Adrenal gland (tissue), 12 donors: ENCODE measurements around the gene RELA. TPM values are rescaled to one million over a fixed set of nuclear protein-coding genes. Genes with fewer than 3 reads are reported as not detected.

Experiments
- DNase-seq, 7 donors: peaks; one replicate each; pipeline ENCODE4 v3.0.0-alpha.2; 2019 to 2020
- H3K27ac ChIP-seq, 5 donors: fragments of 200-600 bp; sonication (generic) in 4 of 5; 1 replicate in 3 of 5; 2 replicates in 2 of 5; pipeline versions ENCODE4 v1.5.1 to v1.8.0; 2016 to 2020; ENCODE audit warnings: mild to moderate bottlenecking in 1 of 5
- H3K27me3 ChIP-seq: fragments of 200-600 bp; 2 replicates; pipeline ENCODE4 v1.8.0; 2021
- H3K36me3 ChIP-seq, 2 donors: fragments of 200-600 bp; replicated peaks in 1 of 2; 1 replicate in 1 of 2; 2 replicates in 1 of 2; pipeline versions ENCODE4 v1.5.1 to v1.8.0; 2018 to 2022
- H3K4me1 ChIP-seq, 2 donors: fragments of 200-600 bp; replicated peaks in 1 of 2; 1 replicate in 1 of 2; 2 replicates in 1 of 2; pipeline versions ENCODE4 v1.5.1 to v1.8.0; 2018 to 2021
- H3K4me3 ChIP-seq, 4 donors: fragments of 200-600 bp; sonication (generic) in 3 of 4; one replicate each; pipeline ENCODE4 v1.5.1; 2016 to 2018
- H3K9me3 ChIP-seq, 3 donors: fragments of 200-600 bp; sonication (generic) in 1 of 3; replicated peaks in 1 of 3; 1 replicate in 2 of 3; 2 replicates in 1 of 3; pipeline versions ENCODE4 v1.5.1 to v1.8.0; 2016 to 2021
- CTCF ChIP-seq, 6 experiments: fragments of 450-650 bp in 4 of 6; fragments of 200-600 bp in 2 of 6; sonication (generic) in 1 of 6; IDR thresholded peaks; 1 replicate in 5 of 6; 2 replicates in 1 of 6; pipeline versions ENCODE4 v1.5.1 to v1.8.0; 2016 to 2021; ENCODE audit warnings: antibody characterized with exemption in 6 of 6, mild to moderate bottlenecking in 2 of 6, moderate library complexity in 1 of 6
- POLR2A ChIP-seq, 2 donors: fragments of 450-650 bp; IDR thresholded peaks; one replicate each; pipeline ENCODE4 v1.6.1; 2017; ENCODE audit warnings: antibody characterized with exemption in 2 of 2, mild to moderate bottlenecking in 2 of 2, moderate library complexity in 1 of 2
- WGBS, 4 donors: extraction: QIAGEN DNeasy Blood & Tissue Kit in 2 of 4; methylation state at CpG; one replicate each; pipeline versions ENCODE4 v1.1.5 to v1.1.7; 2013 to 2017; 5-methylcytosine and 5-hydroxymethylcytosine counted together
- intact Hi-C, 2 donors: fragments of 100-400 bp; cut with DNase I; formaldehyde crosslinking; loops; one replicate each; pipeline versions ENCODE4 v1.14.1 to v1.15.0; 2022 to 2023
- polyA plus RNA-seq, 3 donors: library from polyadenylated mRNA; stranded (reverse); fragments of 200-250 nt in 2 of 3; fragments of 350-450 nt in 1 of 3; fragmentation: Illumina TruSeq in 1 of 3; extraction: RNeasy Lipid Tissue Mini Kit (QIAGEN cat#74804) in 1 of 3; gene quantifications; one replicate each; pipeline ENCODE4 v1.2.3, GENCODE V29; 2013 to 2014
- total RNA-seq, 9 donors: library from RNA; depleted of rRNA in 4 of 9; stranded (reverse); fragments of >200 nt in 4 of 9; fragments of 120-200 nt in 1 of 9; fragmentation: NEBNext Ultra II Directional in 1 of 9; extraction: Animal tissue kit (Norgen Biotek cat#: 25700) in 1 of 9; gene quantifications; one replicate each; pipeline versions ENCODE4 v1.1.0 to v1.2.4, GENCODE V29; 2013 to 2023
- donor health status: healthy with polysubstance abuse.
- donor health status: Bipolar disorder and iron deficiency.
- donor health status: DM: yes; HTN: yes; CAD: no.
- donor health status: DM: no; HTN: no; CAD: no.
- donor health status: DM: no; HTN: no; CAD: no.
- donor health status: DM: yes; HTN: yes; CAD: no.

The RELA gene
- total and polyA plus RNA-seq, 12 donors: 19.3 to 76.2 (median 64.1) TPM

GRCh38 chr11:65660038-65660437 lies 2.7 kb downstream of the RELA start:
- H3K9me3 ChIP-seq: no peaks in the 10 kb centered on the region
- intact Hi-C loops: no loop called here
- TF ChIP-seq CTCF (IDR thresholded peaks at IDR 0.05): no peak
- TF ChIP-seq POLR2A (IDR thresholded peaks at IDR 0.05): no peak
- H3K4me3 ChIP-seq: no peak overlapping the region
- peaks cover 10 to 22% of the 10 kb centered on the region in 2 donors for H3K4me1 ChIP-seq
- peak in 2 of 7 donors; percentile 18 to 28 for DNase-seq
- 88 to 96% (median 91%) methylated on average over 9 of the region's 9 CpGs for WGBS, 4 donors
- H3K27ac ChIP-seq: peak overlapping the region in 1 of 5 donors; percentile 21
- H3K27me3 ChIP-seq: no peaks in the 10 kb centered on the region
- H3K36me3 ChIP-seq: peaks cover 0 to 63% of the 10 kb centered on the region in 2 donors

- H3K4me1 ChIP-seq: peaks cover 10 to 21% of the 10 kb centered on the region in 2 donors
- TF ChIP-seq CTCF (IDR thresholded peaks at IDR 0.05): no peak
- TF ChIP-seq POLR2A (IDR thresholded peaks at IDR 0.05): no peak
- peak in 3 of 7 donors; percentile 17 to 51 (median 24) for DNase-seq
- H3K27ac ChIP-seq: no peak overlapping the region
- H3K27me3 ChIP-seq: no peaks in the 10 kb centered on the region
- H3K36me3 ChIP-seq: peaks cover 0 to 74% of the 10 kb centered on the region in 2 donors
- 89 to 92% (median 91%) methylated on average over 14 to 21 of the region's 21 CpGs for WGBS, 4 donors
- H3K4me3 ChIP-seq: no peak overlapping the region
- H3K9me3 ChIP-seq: no peaks in the 10 kb centered on the region
- intact Hi-C loops: no loop called here
These were observed 4.3 kb downstream of the RELA start for GRCh38 chr11:65658174-65659021.

GRCh38 chr11:65657426-65657825 lies 5.3 kb downstream of the RELA start:
- TF ChIP-seq CTCF (IDR thresholded peaks at IDR 0.05): no peak
- no peak for TF ChIP-seq POLR2A (IDR thresholded peaks at IDR 0.05)
- Histone ChIP-seq H3K4me1 (peaks cover 15 to 26% of the 10 kb centered on the region in 2 donors), H3K36me3 (peaks cover 0 to 74% of the 10 kb centered on the region in 2 donors), H3K9me3 (no peaks in the 10 kb centered on the region), H3K27me3 (no peaks in the 10 kb centered on the region), H3K4me3 (no peak overlapping the region), H3K27ac (no peak overlapping the region)
- WGBS, 4 donors: 83 to 91% (median 89%) methylated on average over 7 of the region's 7 CpGs
- no peak for DNase-seq
- intact Hi-C loops: no loop called here

GRCh38 chr11:65655570-65656332 lies 7.0 kb downstream of the RELA start:
- Histone ChIP-seq H3K27me3 (no peaks in the 10 kb centered on the region), H3K4me1 (peaks cover 13 to 30% of the 10 kb centered on the region in 2 donors), H3K4me3 (no peak overlapping the region), H3K36me3 (peaks cover 0 to 69% of the 10 kb centered on the region in 2 donors), H3K9me3 (no peaks in the 10 kb centered on the region), H3K27ac (no peak overlapping the region)
- intact Hi-C loops: no loop called here
- TF ChIP-seq CTCF (IDR thresholded peaks at IDR 0.05): no peak
- no peak for TF ChIP-seq POLR2A (IDR thresholded peaks at IDR 0.05)
- WGBS, 4 donors: 83 to 88% (median 85%) methylated on average over 15 to 16 of the region's 16 CpGs
- DNase-seq: peak in 6 of 7 donors; percentile 12 to 52 (median 20)
